ENCODE data around the gene CCL15. TPM values are rescaled to one million over a fixed set of nuclear protein-coding genes. Genes with fewer than 3 reads are reported as not detected.

Gene CCL15
- total and polyA plus RNA-seq, 2 of the 13 experiments (the other 11 are each of a cell fraction or from before 2014, with no cell fraction given) = 29.2 to 45.9 TPM

GRCh38 chr17:35981908-35982330 is 19.4 kb downstream of the CCL15 start (continued):
- TF ChIP-seq MYC (CRISPR knock-in tag; IDR thresholded peaks at IDR 0.05; ENCODE audit: borderline replicate concordance) (peak; percentile 25; the same call in 1 of the 2 replicates), ZNF672 (CRISPR knock-in tag; IDR thresholded peaks at IDR 0.05) (no peak), TAF15 (IDR thresholded peaks at IDR 0.05; ENCODE audit: low read depth, low read length, poor library complexity, severe bottlenecking) (no peak), PPARG (CRISPR knock-in tag; conservative IDR thresholded peaks at IDR 0.05) (peak; percentile 63; the same call in 1 of the 2 replicates), STAG1 (CRISPR knock-in tag; IDR thresholded peaks at IDR 0.05) (peak; percentile 84), ARID3A (IDR thresholded peaks at IDR 0.05; ENCODE audit: low read depth, low read length) (peak; percentile 90), GABPB1 (CRISPR knock-in tag; IDR thresholded peaks at IDR 0.05) (peak; percentile 32; the same call in 1 of the 2 replicates), KDM2A (CRISPR knock-in tag; IDR thresholded peaks at IDR 0.05; ENCODE audit: borderline replicate concordance, low read depth) (peak; percentile 51; the same call in 1 of the 2 replicates), ZNF740 (CRISPR knock-in tag; IDR thresholded peaks at IDR 0.05) (no peak), KDM5B (CRISPR knock-in tag; IDR thresholded peaks at IDR 0.05; ENCODE audit: borderline replicate concordance) (no peak), FOXP1 (IDR thresholded peaks at IDR 0.05) (peak; percentile 55; the same call in 1 of the 2 replicates), FOXP1 (CRISPR knock-in tag; IDR thresholded peaks at IDR 0.05) (peak; percentile 91), MLLT10 (CRISPR knock-in tag; IDR thresholded peaks at IDR 0.05) (no peak), SKI (IDR thresholded peaks at IDR 0.05; ENCODE audit: partially characterized antibody) (peak; percentile 76), YY1 (IDR thresholded peaks at IDR 0.05; ENCODE audit: insufficient read depth, insufficient replicate concordance, low read depth, low read length) (no peak), HHEX (CRISPR knock-in tag; IDR thresholded peaks at IDR 0.05) (peak; percentile 21; the same call in 1 of the 2 replicates), ZNF124 (CRISPR knock-in tag; IDR thresholded peaks at IDR 0.05) (no peak), FOXP4 (CRISPR knock-in tag; IDR thresholded peaks at IDR 0.05) (peak; percentile 75), BORCS8-MEF2B (CRISPR knock-in tag; IDR thresholded peaks at IDR 0.05) (peak; percentile 49; the same call in 1 of the 2 replicates), ZNF318 (CRISPR knock-in tag; IDR thresholded peaks at IDR 0.05) (no peak)
